GM21528 (cell line): ENCODE measurements around the gene DALRD3.

Experiments
- ATAC-seq: cut with Tn5 transposase; IDR thresholded peaks from one replicate; pipeline ENCODE4 v1.9.1; 2021; ENCODE audit warnings: mild to moderate bottlenecking, moderate library complexity; ENCODE audit not compliant: unreplicated experiment, low FRiP score

Gene DALRD3, protein sequence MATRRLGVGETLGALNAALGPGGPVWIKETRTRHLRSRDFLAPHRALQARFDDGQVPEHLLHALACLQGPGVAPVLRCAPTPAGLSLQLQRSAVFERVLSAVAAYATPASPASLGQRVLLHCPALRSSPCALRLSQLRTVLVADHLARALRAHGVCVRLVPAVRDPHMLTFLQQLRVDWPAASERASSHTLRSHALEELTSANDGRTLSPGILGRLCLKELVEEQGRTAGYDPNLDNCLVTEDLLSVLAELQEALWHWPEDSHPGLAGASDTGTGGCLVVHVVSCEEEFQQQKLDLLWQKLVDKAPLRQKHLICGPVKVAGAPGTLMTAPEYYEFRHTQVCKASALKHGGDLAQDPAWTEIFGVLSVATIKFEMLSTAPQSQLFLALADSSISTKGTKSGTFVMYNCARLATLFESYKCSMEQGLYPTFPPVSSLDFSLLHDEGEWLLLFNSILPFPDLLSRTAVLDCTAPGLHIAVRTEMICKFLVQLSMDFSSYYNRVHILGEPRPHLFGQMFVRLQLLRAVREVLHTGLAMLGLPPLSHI

DNA sequence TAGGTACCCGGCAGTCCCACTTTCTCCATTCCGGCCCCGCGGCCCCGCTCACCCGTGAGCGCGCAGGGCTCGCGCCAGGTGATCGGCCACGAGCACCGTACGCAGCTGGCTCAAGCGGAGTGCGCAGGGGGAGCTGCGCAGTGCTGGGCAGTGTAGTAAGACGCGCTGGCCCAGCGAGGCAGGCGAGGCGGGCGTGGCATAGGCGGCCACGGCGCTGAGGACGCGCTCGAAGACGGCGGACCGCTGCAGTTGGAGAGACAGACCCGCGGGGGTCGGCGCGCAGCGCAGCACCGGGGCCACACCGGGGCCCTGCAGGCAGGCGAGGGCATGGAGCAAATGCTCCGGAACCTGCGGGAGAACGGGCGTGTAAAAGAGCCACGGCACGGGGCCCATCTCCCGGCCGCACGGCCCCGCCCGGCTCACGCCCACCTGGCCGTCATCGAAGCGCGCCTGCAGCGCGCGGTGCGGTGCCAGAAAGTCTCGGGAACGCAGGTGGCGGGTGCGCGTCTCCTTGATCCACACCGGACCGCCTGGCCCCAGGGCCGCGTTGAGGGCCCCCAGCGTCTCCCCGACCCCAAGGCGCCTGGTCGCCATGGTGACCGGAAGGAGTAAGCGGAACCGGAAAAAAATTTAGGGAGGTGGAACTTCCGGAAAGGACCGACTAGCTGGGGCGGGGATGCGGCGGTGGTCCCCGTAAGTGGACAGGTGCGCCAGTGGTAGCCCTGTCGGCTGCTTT is at the start of gene DALRD3:
DALRD3 (minus strand) TSS at position 610 of the 736 bp plus-strand sequence; CDS start at position 594, 16 bp downstream.
- ATAC-seq: no peak

DNA sequence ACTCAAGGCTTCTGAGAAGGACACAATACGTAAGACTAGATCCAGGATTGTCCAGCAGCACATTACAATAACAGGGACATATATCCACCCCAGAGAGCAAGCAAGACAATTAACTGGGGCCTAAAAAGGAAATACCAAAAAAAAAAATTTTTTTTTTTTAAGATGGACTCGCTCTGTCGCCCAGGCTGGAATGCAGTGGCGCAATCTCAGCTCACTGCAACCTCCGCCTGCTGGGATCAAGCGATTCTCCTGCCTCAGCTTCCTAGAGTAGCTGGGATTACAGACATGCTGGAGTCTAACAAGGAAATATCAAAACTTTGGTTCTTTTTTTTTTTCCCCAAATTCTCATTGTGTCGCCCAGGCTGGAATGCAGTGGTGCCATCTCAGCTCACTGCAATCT is 39.6 kb upstream of the DALRD3 start:
- ATAC-seq: no peak

DNA sequence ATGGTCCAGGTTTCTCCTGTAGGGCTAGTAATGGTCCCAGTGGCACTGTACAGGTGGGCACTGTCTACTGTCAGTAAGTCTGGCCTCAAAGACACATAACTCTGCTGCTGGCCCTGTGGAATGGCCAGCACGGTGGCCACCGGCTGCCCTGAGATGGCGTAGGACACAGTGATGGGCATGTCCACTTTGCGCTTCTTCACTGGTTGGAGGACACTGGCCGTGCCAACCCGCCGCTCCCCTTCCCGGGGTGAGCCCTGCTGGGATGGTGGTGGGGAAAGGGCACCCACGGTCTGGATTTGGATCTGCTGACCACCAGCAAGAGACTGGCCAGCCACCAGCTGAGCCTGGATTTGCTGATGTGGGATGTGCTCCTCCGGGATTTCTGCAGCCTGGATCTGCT is 38.9 kb upstream of the DALRD3 start:
- ATAC-seq: no peak

DNA sequence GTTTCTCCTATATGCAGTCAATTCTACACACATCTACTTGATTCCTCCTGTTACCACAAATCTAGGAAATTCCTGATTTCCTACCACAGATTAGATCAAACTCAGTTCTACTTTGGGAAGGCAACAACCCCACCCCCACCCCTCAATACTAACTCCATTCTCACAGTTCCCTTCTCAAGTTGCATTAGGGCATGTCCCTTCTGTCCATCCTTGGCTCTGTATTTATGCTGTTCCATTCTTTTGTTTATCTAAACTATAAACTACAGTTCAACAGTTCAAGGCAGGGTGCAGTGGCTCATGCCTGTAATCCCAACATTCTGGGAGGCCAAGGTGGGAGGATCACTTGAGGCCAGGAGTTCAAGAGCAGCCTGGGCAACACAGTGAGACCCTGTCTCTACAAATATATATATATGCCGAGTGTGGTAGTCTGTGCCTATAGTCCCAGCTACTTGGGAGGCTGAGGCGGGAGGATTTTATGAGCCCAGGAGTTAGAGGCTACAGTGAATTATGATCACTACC is 36.0 kb upstream of the DALRD3 start:
- ATAC-seq: no peak

- ATAC-seq: no peak
These were observed 35.2 kb upstream of the DALRD3 start for GRCh38 chr3:49053543-49053942.

GRCh38 chr3:49035281-49035680 is 16.9 kb upstream of the DALRD3 start:
- ATAC-seq: no peak

DNA sequence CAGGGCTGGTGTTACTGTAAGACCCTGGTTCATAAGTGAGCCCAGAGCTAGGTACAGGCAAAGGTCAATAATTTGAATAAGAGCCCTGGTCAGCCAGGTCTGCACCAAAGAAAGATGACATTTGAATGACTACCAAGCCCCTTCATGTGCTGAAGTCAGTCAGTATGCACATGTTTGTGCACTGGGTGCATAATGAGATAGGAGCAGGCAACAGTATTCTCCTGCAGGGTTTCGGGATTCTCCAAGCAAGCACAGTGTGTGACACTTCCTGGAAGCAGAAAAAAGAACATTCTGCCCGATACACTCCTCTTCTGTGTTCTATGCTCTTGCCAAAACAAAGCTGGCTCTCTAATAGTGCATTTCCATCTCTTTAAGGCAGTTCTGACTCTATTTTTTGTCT is 16.3 kb upstream of the DALRD3 start:
- no peak for ATAC-seq

DNA sequence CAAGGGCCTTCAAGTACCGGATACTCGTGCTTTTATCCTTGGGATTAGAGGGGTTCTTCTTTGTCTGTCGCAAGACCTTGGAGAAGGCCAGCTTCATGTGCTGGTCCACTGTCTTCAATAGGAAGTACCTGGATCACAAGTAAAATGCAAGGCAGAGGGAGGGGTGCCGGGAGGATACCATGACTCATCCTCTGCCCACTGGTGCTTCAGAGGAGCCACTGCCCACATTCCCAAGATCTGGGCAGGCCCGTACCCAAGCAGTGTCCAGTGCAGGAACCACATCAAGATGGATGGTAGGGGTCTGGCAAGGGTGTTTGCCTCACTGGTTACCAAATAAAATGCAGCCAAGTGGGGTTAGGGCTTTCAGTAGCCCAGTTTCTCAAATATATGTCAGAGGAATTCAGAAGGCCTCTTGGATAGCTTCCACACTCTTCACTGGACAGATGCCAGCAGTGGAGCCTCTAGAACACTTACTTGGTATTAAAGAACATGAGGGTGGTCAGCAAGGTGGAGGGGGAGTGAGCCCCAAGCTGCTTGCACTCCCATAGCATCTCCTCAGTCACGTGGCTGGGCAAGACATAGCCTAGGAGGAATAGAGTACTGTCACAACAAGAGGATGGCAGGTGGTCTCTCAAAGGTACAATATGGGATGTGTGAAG is 14.4 kb upstream of the DALRD3 start:
- ATAC-seq: no peak

DNA sequence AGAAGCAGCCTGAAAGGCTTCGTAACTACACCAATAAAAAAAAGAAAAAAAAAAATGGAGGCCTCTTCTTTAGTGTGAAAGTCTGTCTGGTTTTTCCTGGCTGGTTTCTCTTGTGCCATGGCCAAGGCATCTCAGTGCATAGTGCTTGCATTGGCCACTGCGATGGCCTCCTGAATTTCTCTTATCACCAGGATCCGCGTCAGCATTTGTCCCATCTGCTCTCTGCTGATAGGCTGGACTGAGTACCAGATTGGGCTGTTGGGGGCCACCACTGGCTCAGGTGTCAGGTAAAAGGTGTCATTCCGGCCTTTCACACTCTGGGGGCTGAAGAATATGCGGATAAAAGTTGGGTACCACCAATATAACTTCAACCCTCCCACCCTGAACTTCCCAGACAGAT is 11.9 kb upstream of the DALRD3 start:
- no peak for ATAC-seq

- ATAC-seq: no peak
These were observed 11.1 kb upstream of the DALRD3 start for GRCh38 chr3:49029563-49029884.

DNA sequence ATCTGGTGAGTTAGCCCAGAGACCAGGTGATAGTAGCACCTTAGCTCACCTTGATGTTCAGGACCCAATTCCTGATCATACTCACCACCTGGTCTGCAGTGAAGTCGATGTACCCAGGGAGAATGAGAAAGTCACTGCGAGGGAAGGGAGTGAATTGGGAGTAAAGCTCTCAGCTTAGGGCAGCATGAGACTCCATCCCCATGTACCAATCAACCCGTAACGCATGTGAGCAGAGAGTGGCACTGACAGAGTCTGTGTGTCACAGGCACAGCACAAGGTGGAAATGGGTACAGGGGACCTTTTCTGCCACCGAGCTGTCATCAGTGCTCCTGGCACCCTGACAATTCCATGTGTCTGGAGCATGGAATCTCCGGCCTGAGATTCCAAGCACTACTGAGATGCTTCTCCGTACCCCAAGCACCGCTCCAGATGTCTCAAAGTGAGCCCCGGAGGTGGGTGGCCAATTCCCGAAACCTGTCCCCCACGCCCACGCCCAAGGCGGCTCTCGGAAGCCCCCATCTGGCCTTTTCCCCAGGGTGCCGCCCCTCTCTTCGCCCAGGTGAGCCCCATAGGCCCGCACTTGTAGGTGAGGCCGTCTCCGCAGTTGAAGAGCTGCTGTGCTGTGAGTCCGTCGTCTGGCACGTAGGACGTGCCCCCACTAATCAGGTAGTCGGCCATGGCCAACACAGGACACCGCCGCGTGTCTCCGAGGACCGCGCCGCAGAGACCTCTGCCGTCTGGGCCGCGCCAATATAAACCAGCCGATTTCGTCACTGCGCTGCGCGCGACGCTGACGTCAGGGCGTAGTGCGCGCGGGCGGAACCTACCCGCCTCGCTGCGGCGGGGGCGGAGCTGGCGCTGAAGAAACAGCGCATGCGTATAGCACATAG is 10.5 kb upstream of the DALRD3 start, which contains the start of gene IMPDH2:
IMPDH2 (minus strand) TSS at position 726 of the 890 bp plus-strand sequence; CDS start at position 678, 48 bp downstream.
- peak; percentile 85 for ATAC-seq

- no peak for ATAC-seq
These were observed 9.9 kb upstream of the DALRD3 start for GRCh38 chr3:49028298-49028672.

DNA sequence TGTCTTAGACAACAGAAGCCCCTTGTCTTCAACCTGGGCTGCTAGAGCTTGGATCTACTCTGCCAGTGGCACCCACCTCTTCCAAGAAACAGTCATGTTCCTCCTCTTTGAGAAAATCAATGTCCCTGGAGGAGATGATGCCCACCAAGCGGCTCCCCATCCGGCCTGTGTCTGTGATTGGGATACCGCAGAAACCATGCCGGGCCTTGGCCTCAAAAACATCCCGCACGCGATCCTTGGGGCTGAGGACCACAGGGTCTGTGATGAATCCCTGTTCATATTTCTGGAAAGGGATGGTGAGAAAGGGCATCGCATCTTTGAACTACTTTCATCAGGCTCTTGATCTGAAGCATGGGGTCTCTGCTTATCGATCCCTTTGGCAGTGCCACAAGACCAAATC is 9.3 kb upstream of the DALRD3 start:
- no peak for ATAC-seq

- ATAC-seq: no peak
These were observed 8.2 kb upstream of the DALRD3 start for GRCh38 chr3:49026536-49026935.

- no peak for ATAC-seq
These were observed 7.6 kb upstream of the DALRD3 start for GRCh38 chr3:49025793-49026520.

- ATAC-seq: no peak
These were observed 6.8 kb upstream of the DALRD3 start for GRCh38 chr3:49025005-49025792.

- no peak for ATAC-seq
These were observed 6.1 kb upstream of the DALRD3 start for GRCh38 chr3:49024449-49024848.

DNA sequence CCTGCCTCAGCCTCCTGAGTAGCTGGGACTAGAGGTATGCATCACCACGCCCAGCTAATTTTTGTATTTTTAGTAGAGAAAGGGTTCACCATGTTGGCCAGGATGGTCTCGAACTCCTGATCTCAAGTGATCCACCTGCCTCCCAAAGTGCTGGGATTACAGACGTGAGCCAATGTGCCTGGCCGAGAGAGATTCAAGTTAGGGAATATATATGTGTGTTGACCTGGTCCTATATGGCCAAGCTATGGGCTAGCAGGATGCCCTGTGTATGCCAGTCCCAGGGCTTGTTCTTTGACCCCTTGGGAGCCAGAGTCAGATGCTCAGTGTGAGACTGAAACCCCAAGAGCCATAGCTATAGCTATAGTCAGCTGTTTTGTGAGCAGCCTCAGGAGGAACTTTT is 5.4 kb upstream of the DALRD3 start:
- no peak for ATAC-seq
